Rectal smooth muscle tissue (tissue), 1 donor: ENCODE measurements around the gene FAM153A.
"Not testable (repeated sequence)": the region's sequence is repeated elsewhere in the genome, so short reads cannot be mapped to it uniquely, and the experiment has no call there.

Experiments used
- H3K27ac ChIP-seq: one replicate; pipeline ENCODE4 v1.7.0; 2013; ENCODE audit warnings: low read depth, low read length, inconsistent platforms
- H3K27me3 ChIP-seq: one replicate; pipeline ENCODE4 v1.7.0; 2013; ENCODE audit warnings: low read length; ENCODE audit not compliant: control insufficient read depth, insufficient read depth
- H3K36me3 ChIP-seq: one replicate; pipeline ENCODE4 v1.7.0; 2013; ENCODE audit warnings: low read length; ENCODE audit not compliant: control insufficient read depth, insufficient read depth
- H3K4me1 ChIP-seq: one replicate; pipeline ENCODE4 v1.7.0; 2013; ENCODE audit warnings: low read length; ENCODE audit not compliant: control insufficient read depth, insufficient read depth
- H3K4me3 ChIP-seq: one replicate; pipeline ENCODE4 v1.7.0; 2013; ENCODE audit warnings: low read length
- H3K9ac ChIP-seq: one replicate; pipeline ENCODE4 v1.7.0; 2013; ENCODE audit warnings: low read length

Gene FAM153A

GRCh38 chr5:177782792-177783633, at the start of gene FAM153A:
Gene FAM153A, minus strand, starts transcription at chr5:177782899.
- not testable (repeated sequence) for H3K27me3 ChIP-seq, H3K4me3 ChIP-seq, H3K27ac ChIP-seq, H3K9ac ChIP-seq, H3K36me3 ChIP-seq, H3K4me1 ChIP-seq

- H3K27me3 ChIP-seq, H3K4me1 ChIP-seq, H3K27ac ChIP-seq, H3K4me3 ChIP-seq, H3K36me3 ChIP-seq, H3K9ac ChIP-seq: not testable (repeated sequence)
Observed at GRCh38 chr5:177832287-177832686, 49.6 kb upstream of the FAM153A start.

- not testable (repeated sequence) for H3K27me3 ChIP-seq, H3K9ac ChIP-seq, H3K4me1 ChIP-seq, H3K36me3 ChIP-seq, H3K4me3 ChIP-seq, H3K27ac ChIP-seq
Observed at GRCh38 chr5:177826073-177826472, 43.4 kb upstream of the FAM153A start.

- not testable (repeated sequence) for H3K36me3 ChIP-seq, H3K9ac ChIP-seq, H3K4me3 ChIP-seq, H3K4me1 ChIP-seq, H3K27me3 ChIP-seq, H3K27ac ChIP-seq
Observed at GRCh38 chr5:177824776-177825175, 42.1 kb upstream of the FAM153A start.

GRCh38 chr5:177822489-177822888, 39.8 kb upstream of the FAM153A start:
- H3K4me3 ChIP-seq, H3K4me1 ChIP-seq, H3K27ac ChIP-seq, H3K9ac ChIP-seq, H3K27me3 ChIP-seq, H3K36me3 ChIP-seq: not testable (repeated sequence)

GRCh38 chr5:177819664-177820063, 37.0 kb upstream of the FAM153A start:
- H3K9ac ChIP-seq, H3K27me3 ChIP-seq, H3K27ac ChIP-seq, H3K4me3 ChIP-seq, H3K4me1 ChIP-seq, H3K36me3 ChIP-seq: not testable (repeated sequence)

GRCh38 chr5:177812814-177813425, 30.2 kb upstream of the FAM153A start:
- H3K4me1 ChIP-seq, H3K4me3 ChIP-seq, H3K9ac ChIP-seq, H3K36me3 ChIP-seq, H3K27me3 ChIP-seq, H3K27ac ChIP-seq: not testable (repeated sequence)

GRCh38 chr5:177812160-177812743, 29.6 kb upstream of the FAM153A start:
- not testable (repeated sequence) for H3K36me3 ChIP-seq, H3K27me3 ChIP-seq, H3K4me1 ChIP-seq, H3K4me3 ChIP-seq, H3K27ac ChIP-seq, H3K9ac ChIP-seq

GRCh38 chr5:177809209-177809913, 26.7 kb upstream of the FAM153A start:
- H3K36me3 ChIP-seq, H3K4me3 ChIP-seq, H3K4me1 ChIP-seq, H3K9ac ChIP-seq, H3K27ac ChIP-seq, H3K27me3 ChIP-seq: not testable (repeated sequence)

- not testable (repeated sequence) for H3K9ac ChIP-seq, H3K36me3 ChIP-seq, H3K27me3 ChIP-seq, H3K27ac ChIP-seq, H3K4me1 ChIP-seq, H3K4me3 ChIP-seq
Observed at GRCh38 chr5:177808420-177808819, 25.7 kb upstream of the FAM153A start.

GRCh38 chr5:177807265-177807664, 24.6 kb upstream of the FAM153A start:
- H3K4me1 ChIP-seq, H3K4me3 ChIP-seq, H3K27ac ChIP-seq, H3K36me3 ChIP-seq, H3K9ac ChIP-seq, H3K27me3 ChIP-seq: not testable (repeated sequence)

GRCh38 chr5:177801427-177801826, 18.7 kb upstream of the FAM153A start:
- H3K27me3 ChIP-seq, H3K9ac ChIP-seq, H3K36me3 ChIP-seq, H3K27ac ChIP-seq, H3K4me1 ChIP-seq, H3K4me3 ChIP-seq: not testable (repeated sequence)
